NCI-H1930 (cell line): ENCODE data around the gene FEV.

Source experiments
- DNase-seq, 2 experiments: peaks; one replicate each; lab custom pipeline; 2025; lab: John Stamatoyannopoulos, UW

The FEV gene

DNA sequence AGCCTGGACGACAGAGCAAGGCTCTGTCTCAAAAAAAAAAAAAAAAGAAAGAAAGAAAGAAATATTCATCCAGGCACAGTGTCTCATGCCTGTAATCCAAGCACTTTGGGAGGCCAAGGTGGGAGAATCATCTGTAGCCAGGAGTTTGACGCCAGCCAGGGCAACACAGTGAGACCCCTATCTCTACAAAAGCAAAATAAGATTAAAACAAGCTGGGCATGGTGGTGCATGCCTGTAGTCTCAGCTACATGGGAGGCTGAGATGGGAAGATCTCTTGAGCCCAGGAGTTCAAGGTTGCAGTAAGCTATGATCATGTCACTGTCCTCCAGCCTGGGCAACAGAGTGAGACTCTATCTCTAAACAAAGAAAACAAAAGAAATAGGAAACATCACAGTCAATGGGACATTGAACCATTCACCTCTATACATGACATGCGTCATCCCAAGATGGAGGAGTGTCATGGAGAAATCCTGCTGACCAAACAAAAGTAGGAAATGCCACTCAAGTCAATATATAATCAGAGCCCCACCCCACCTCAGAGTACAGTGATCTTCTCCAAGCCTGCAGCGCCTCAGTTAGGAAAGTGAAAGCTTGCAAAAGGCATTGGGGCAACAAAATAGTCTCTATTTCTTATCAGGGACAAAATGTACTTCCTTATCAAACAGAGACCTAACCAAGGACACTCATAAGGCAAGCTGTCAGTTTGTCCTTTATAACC, 9.8 kb downstream of the FEV start:
- DNase-seq, result no peak

GRCh38 chr2:218970894-218971293, 14.1 kb downstream of the FEV start:
- no peak for DNase-seq

- peak; percentile 11 to 37 for DNase-seq
These were observed 20.8 kb downstream of the FEV start for GRCh38 chr2:218964041-218964771.

GRCh38 chr2:218963601-218964000, 21.4 kb downstream of the FEV start:
- no peak for DNase-seq

DNA sequence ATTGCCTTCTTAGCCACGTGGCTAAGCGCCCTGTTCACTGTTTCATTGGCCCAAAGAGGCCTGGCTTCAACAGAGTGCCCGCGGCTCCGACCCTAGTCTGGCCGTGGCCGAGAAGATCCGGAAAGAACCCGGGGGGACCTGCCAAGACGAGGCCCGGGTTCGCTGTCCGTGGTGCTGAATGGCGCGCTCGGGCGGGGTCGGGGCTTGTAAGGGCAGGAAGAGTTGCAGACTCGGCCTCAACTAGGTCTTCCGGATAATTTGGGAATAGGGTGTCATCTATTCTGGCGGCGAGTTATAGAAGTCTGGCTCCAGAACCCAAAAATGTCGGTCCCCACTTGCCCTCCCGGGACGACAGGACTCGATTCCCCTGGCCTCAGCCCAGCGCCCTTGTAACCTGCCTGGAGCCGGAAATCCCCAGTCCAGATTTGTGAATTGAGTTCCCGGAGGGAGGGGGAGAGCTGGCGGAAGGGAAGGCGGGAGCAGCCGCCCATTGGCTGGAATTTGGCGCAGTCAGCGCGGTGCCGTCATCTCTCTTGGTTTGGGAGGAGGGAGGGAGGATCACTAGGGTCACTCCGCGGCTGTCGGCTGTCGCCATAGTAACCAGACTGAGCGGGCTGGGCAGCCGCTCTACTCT, 22.0 kb downstream of the FEV start:
- peak; percentile 93 to 95 for DNase-seq

- peak; percentile 42 to 43 for DNase-seq
These were observed 23.1 kb downstream of the FEV start for GRCh38 chr2:218961651-218962570.

DNA sequence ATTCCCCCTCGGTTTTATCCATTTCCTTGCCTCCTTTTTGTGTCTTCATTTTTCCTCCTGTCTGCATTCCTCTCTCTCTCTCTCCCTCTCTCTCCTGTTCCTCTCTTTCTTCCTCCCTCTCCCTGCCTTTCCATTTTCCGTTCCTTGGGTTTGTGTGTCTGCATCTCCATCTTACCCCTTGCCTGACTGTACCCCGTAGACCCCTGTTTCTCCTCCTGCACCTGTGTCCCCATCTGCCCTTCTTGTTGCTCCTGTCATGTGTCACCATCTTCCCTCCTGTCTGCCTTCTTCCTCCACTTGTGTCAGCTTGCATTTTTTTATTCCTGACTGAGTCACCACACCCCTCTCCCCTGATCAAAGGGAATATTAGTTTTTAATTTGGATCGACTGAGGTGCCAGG, 23.8 kb downstream of the FEV start:
- no peak for DNase-seq

DNA sequence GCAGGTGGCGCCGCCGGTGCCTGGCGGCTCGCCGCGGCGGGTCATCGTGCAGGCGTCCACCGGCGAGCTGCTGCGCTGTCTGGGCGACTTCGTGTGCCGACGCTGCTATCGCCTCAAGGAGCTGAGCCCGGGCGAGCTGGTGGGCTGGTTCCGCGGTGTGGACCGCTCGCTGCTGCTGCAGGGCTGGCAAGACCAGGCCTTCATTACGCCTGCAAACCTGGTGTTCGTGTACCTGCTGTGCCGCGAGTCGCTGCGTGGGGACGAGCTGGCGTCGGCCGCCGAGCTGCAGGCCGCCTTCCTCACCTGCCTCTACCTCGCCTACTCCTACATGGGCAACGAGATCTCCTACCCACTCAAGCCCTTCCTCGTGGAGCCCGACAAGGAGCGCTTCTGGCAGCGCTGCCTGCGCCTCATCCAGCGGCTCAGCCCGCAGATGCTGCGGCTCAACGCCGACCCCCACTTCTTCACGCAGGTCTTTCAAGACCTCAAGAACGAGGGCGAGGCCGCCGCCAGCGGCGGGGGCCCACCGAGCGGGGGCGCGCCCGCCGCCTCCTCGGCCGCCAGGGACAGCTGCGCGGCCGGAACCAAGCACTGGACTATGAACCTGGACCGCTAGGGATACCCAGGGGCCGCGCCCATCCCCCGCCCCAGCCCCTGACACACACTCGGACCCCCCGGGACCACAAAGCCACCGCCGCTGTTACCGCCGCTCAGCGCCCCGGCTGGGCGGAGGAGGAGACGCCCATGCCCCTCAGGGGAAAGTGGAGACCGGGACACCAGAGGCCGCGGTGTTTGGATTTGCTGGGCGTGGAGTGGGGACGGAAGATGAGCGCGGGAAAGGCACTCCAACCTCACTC, 24.4 kb downstream of the FEV start:
- DNase-seq, result peak in 1 of 2 experiments; percentile 44

GRCh38 chr2:218959761-218960308, 25.1 kb downstream of the FEV start:
- DNase-seq, result peak in 1 of 2 experiments; percentile 57

DNA sequence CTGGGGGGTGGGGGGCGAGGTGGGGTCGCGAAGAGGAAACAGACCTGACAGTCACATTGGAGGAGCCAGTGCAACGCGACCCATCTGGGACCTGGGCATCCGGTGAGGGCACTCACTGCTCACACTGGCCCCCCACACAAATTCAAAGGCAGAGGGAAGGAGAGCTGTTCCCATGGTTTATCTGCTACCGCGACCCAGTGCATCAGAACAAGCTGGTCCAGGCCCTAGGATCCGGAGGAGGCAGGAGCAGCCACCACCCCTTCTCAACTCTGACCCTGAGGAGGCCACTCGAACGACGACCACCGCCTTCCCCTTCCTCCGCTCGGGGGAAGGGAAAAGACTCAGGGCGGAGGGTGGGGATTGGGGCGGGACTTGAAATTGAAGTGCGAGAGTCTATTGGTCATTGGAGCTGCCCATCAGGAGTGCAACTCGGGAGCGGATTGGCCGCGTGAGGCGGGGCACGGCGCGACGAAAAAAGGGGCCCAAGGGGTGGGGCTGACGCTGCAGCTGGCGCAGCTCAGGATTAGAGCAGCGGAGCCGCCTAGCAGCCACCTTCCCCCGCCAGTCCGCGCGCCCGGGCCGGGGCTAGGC, 25.7 kb downstream of the FEV start, which contains the start of gene CDK5R2:
Gene CDK5R2 (plus strand): TSS at position 526 of the 591 bp plus-strand sequence. CDS start 155 bp downstream, outside the sequence.
- peak; percentile 89 to 95 for DNase-seq

GRCh38 chr2:218958276-218958675, 26.7 kb downstream of the FEV start:
- no peak for DNase-seq

- no peak for DNase-seq
These were observed 27.3 kb downstream of the FEV start for GRCh38 chr2:218957671-218958070.

DNA sequence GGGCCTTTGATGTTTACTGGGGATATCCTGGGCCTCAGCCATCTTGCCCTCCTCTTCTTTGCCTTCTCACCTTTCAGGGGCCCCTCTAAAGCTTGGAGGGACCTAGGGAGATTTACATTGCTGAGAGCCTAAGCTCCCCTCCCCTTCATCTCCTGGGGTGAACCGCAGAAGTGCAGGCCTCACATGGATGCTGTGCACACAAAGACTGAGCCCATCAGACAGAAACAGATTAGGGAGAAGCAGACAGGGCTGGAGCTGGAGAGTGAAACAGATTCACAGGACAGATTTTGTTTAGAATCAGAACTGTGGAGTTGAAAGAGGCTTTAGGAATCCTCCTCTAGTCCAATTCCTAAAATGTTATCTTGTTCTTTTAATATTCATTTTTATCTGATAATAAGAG, 28.9 kb downstream of the FEV start:
- no peak for DNase-seq

DNA sequence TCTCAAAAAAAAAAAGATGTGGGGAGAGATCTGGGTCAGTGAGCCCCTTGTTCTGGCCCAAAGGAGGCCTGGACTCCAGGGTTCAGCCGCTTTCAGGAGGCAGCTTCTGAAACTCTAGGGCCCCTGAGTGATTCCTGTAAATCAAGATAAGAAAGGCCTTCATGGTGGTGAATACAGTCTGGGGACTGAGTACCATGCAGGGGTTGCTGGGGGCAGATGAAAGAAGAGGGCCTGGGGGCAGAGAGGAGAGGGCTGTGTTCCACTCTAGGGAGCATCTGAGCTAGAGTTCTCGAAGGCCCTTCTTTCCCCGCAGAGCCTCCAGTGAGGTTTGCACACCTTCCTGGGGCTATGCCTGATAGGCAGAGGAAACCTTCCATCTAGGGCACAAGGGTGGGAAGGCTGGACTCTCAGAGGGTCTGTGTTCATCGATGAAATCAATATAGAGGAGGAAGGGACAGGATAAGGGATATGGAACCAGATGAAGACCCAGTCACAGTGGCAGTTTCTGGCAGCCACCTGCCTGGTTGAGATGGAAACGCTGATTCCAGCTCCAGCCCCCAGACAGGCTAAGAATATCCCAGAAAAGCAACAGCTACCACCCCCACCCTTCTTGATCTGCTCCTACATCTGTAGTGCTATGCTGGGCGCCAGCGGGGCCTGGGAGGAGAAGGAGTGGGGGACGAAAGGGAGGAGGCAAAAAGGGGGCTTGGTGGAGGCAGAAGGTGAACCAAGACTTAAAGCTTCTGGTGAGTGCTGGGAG, 30.3 kb downstream of the FEV start:
- no peak for DNase-seq

GRCh38 chr2:218953366-218953954, 31.5 kb downstream of the FEV start:
- DNase-seq, result no peak

DNA sequence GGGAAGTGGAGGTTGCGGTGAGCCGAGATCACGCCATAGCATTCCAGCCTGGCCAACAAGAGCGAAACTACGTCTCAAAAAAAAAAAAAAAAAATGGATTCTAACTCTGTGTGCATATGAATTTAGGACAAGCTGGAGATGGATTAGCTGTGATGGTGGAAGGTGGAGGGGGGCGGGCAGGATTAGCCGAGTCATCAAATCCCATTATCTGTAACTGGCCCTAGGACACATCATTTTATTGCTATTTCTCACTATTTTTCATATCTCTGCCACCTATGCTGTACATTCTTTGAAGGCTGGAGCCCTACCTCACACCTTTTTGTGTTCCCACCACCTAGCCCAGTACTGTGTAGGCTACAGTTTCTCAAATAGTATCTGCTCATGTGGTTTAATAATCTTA, 32.8 kb downstream of the FEV start:
- DNase-seq, result no peak

DNA sequence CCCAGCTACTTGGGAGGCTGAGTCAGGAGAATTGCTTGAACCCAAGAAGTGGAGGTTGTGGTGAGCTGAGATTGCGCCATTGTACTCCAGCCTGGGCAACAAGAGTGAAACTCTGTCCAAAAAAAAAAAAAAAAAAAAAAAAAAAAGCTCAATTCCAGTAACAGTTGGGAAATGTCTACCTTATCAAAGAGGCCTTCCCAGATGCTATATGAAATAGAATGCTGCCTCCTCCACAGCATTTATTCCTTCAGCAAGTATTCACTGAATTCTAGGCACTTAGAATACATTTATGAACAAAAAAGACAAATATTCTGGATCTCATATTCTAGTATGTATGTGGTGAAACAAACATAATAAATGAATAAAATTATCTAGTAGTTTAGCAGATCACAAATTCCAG, 38.4 kb downstream of the FEV start:
- DNase-seq, result no peak

GRCh38 chr2:218944759-218945404, 40.1 kb downstream of the FEV start:
- DNase-seq, result no peak
